ENCODE data around the gene NEUROG2.

Gene NEUROG2

DNA sequence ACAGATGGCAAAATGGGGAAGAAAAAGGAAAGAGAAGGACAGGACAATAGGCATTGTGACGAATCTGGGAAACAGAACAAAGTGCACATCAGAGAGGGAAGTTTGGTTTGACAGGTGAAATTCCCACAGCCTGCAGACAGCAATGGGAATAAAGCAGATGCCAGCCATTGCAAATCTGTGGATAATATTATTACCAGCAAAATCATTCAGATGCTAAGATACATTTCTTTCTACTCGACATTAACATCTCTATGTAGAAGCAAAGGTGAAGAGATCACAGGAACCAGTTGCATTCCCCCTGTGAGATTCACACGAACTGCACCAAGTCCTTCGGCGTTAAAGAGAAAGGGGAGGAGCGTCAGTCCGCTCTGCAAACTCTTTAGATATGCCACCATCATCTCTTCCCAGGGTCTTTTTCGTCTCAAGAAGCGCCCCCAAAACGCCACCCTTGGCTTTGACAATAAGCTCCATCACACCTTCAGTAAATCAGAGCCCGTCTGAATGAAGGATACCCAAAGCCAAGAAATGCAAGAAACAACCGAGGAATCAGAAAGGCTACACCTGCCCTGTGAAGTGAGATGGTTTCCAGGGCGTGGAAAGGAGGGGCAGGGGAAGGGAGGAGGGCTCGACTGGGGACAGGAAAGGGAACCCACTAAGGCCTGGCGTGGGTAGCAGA is 1.9 kb downstream of the NEUROG2 start:
- Histone ChIP-seq H3K9ac (ENCODE audit: low read depth, low read length, poor library complexity, severe bottlenecking) (no peak overlapping the region), H3K36me3 (ENCODE audit: insufficient read depth, low read length) (no peaks in the 10 kb centered on the region), H4K20me1 (ENCODE audit: insufficient read depth, low read length, poor library complexity, severe bottlenecking) (no peaks in the 10 kb centered on the region), H3K4me2 (ENCODE audit: low read depth, low read length, poor library complexity, severe bottlenecking) (no peak overlapping the region), H3F3A (ENCODE audit: low read depth) (no peaks in the 10 kb centered on the region), H3K4me3 (ENCODE audit: low read length, poor library complexity, severe bottlenecking) (no peak overlapping the region), H3K9me2 (replicated peaks; ENCODE audit: low read depth, low read length) (no peaks in the 10 kb centered on the region), H3K27me3 (ENCODE audit: insufficient read depth, low read length, poor library complexity, severe bottlenecking) (no peaks in the 10 kb centered on the region), H3K4me1 (ENCODE audit: insufficient read depth, low read length, poor library complexity, severe bottlenecking) (no peaks in the 10 kb centered on the region), H2AFZ (ENCODE audit: low read length) (no peak overlapping the region), H3K9me3 (ENCODE audit: insufficient read depth, low read depth, low read length) (no peaks in the 10 kb centered on the region), H3K79me2 (ENCODE audit: insufficient read depth, low read length) (no peaks in the 10 kb centered on the region)
- no peak for TF ChIP-seq EZH2phosphoT487 (IDR thresholded peaks at IDR 0.05; ENCODE audit: borderline replicate concordance)
- TF ChIP-seq, protein P1, sequence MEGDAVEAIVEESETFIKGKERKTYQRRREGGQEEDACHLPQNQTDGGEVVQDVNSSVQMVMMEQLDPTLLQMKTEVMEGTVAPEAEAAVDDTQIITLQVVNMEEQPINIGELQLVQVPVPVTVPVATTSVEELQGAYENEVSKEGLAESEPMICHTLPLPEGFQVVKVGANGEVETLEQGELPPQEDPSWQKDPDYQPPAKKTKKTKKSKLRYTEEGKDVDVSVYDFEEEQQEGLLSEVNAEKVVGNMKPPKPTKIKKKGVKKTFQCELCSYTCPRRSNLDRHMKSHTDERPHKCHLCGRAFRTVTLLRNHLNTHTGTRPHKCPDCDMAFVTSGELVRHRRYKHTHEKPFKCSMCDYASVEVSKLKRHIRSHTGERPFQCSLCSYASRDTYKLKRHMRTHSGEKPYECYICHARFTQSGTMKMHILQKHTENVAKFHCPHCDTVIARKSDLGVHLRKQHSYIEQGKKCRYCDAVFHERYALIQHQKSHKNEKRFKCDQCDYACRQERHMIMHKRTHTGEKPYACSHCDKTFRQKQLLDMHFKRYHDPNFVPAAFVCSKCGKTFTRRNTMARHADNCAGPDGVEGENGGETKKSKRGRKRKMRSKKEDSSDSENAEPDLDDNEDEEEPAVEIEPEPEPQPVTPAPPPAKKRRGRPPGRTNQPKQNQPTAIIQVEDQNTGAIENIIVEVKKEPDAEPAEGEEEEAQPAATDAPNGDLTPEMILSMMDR (conservative IDR thresholded peaks at IDR 0.05; ENCODE audit: low read length): no peak

DNA sequence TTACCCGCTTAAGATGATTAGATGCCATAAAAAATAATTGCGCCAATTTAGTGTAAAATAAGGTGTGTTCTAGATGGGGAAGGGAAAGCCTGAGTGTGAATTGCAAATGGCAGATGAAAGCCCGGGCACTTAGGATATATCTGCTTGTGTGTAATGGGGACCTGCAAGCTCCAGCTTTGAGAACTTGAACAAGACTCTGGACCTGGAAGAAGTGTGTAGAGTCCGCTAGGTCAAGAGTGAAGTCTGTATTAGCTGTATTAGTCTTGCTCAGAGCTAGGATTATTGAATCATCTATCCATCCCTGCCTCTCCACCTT is 4.2 kb downstream of the NEUROG2 start:
- H3K27me3 ChIP-seq (ENCODE audit: insufficient read depth, low read length, poor library complexity, severe bottlenecking): no peaks in the 10 kb centered on the region
- no peaks in the 10 kb centered on the region for H3F3A ChIP-seq (ENCODE audit: low read depth)
- H2AFZ ChIP-seq (ENCODE audit: low read length): no peak overlapping the region
- no peaks in the 10 kb centered on the region for H3K79me2 ChIP-seq (ENCODE audit: insufficient read depth, low read length)
- no peaks in the 10 kb centered on the region for H3K9me3 ChIP-seq (ENCODE audit: insufficient read depth, low read depth, low read length)
- H3K4me3 ChIP-seq (ENCODE audit: low read length, poor library complexity, severe bottlenecking): no peak overlapping the region
- no peaks in the 10 kb centered on the region for H4K20me1 ChIP-seq (ENCODE audit: insufficient read depth, low read length, poor library complexity, severe bottlenecking)
- TF ChIP-seq EZH2phosphoT487 (IDR thresholded peaks at IDR 0.05; ENCODE audit: borderline replicate concordance): no peak
- TF ChIP-seq, protein P1 (conservative IDR thresholded peaks at IDR 0.05; ENCODE audit: low read length): no peak
- H3K36me3 ChIP-seq (ENCODE audit: insufficient read depth, low read length): no peaks in the 10 kb centered on the region
- H3K9ac ChIP-seq (ENCODE audit: low read depth, low read length, poor library complexity, severe bottlenecking): no peak overlapping the region
- H3K4me1 ChIP-seq (ENCODE audit: insufficient read depth, low read length, poor library complexity, severe bottlenecking): no peaks in the 10 kb centered on the region
- no peaks in the 10 kb centered on the region for H3K9me2 ChIP-seq (replicated peaks; ENCODE audit: low read depth, low read length)
- H3K4me2 ChIP-seq (ENCODE audit: low read depth, low read length, poor library complexity, severe bottlenecking): no peak overlapping the region

DNA sequence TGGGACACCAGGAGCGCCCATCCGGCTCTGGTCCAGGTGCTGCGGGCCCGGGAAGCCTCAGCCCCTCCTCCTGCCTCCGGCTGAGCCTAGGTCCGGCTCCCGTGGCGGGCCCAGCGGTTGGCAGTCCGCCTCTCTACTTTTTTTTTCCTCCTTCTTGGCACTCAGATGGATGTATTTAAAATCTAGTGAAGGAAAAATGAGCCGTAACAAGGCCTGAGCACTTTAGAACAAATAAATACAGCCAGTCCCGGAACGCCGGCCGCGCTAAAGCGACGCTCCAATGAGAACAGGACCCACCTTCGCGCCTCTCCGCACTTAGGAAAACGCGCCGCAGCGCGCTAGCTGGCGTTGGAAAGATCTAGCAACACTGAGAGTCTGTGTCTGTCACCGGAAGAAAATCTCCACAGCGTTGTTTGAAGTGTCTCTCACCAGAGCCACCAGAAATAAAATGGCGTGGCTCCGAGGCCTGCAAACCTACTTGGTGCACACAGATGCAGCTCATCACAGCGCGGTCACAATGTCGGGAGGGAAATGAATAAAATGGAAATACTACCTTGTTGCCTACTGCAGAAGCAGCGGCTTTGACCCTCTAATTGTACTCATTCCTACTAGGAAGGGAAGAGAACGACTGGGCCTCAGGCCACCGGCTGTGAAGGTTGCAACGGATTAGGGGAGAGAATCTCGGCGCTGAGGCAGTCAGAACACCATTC is 4.7 kb downstream of the NEUROG2 start:
- Histone ChIP-seq H3K4me1 (ENCODE audit: insufficient read depth, low read length, poor library complexity, severe bottlenecking) (no peaks in the 10 kb centered on the region), H2AFZ (ENCODE audit: low read length) (no peak overlapping the region), H3K79me2 (ENCODE audit: insufficient read depth, low read length) (no peaks in the 10 kb centered on the region), H3K4me3 (ENCODE audit: low read length, poor library complexity, severe bottlenecking) (no peak overlapping the region), H4K20me1 (ENCODE audit: insufficient read depth, low read length, poor library complexity, severe bottlenecking) (no peaks in the 10 kb centered on the region), H3K9me2 (replicated peaks; ENCODE audit: low read depth, low read length) (no peaks in the 10 kb centered on the region), H3K9ac (ENCODE audit: low read depth, low read length, poor library complexity, severe bottlenecking) (no peak overlapping the region), H3K4me2 (ENCODE audit: low read depth, low read length, poor library complexity, severe bottlenecking) (no peak overlapping the region), H3K9me3 (ENCODE audit: insufficient read depth, low read depth, low read length) (no peaks in the 10 kb centered on the region), H3K27me3 (ENCODE audit: insufficient read depth, low read length, poor library complexity, severe bottlenecking) (no peaks in the 10 kb centered on the region), H3K36me3 (ENCODE audit: insufficient read depth, low read length) (no peaks in the 10 kb centered on the region), H3F3A (ENCODE audit: low read depth) (no peaks in the 10 kb centered on the region)
- TF ChIP-seq, protein P1 (conservative IDR thresholded peaks at IDR 0.05; ENCODE audit: low read length): no peak
- TF ChIP-seq EZH2phosphoT487 (IDR thresholded peaks at IDR 0.05; ENCODE audit: borderline replicate concordance): no peak

Data from Loucy (cell line).